Measurements from ENCODE around the gene TMEM169.

- TF ChIP-seq MXI1 (IDR thresholded peaks at IDR 0.05; ENCODE audit: low read depth, low read length) (no peak), ZNF207 (IDR thresholded peaks at IDR 0.05; ENCODE audit: borderline replicate concordance) (no peak), JUND (IDR thresholded peaks at IDR 0.05; ENCODE audit: low read depth, low read length) (no peak), CTCF (IDR thresholded peaks at IDR 0.05 in 2 of 3, conservative IDR thresholded peaks at IDR 0.05 in 1 of 3; ENCODE audit: control insufficient read depth in 2 of 3, extremely low read depth in 1 of 3, insufficient read depth in 1 of 3, low read depth in 3 of 3, low read length in 3 of 3) (no peak)
Measured at GRCh38 chr2:216052420-216052819, 29.3 kb upstream of the TMEM169 start.
